GM18870 (cell line): ENCODE measurements around the gene SPACA7.
"Not testable (repeated sequence)": the region's sequence is repeated elsewhere in the genome, so short reads cannot be mapped to it uniquely, and the experiment has no call there.

Experiments used
- ATAC-seq: cut with Tn5 transposase; IDR thresholded peaks from one replicate; pipeline ENCODE4 v1.9.1; 2021; ENCODE audit warnings: moderate library complexity; ENCODE audit not compliant: unreplicated experiment

The SPACA7 gene

GRCh38 chr13:112349681-112350080 lies 26.5 kb upstream of the SPACA7 start:
- ATAC-seq = no peak

- ATAC-seq = no peak
Observed at GRCh38 chr13:112350300-112350699, 25.9 kb upstream of the SPACA7 start.

DNA sequence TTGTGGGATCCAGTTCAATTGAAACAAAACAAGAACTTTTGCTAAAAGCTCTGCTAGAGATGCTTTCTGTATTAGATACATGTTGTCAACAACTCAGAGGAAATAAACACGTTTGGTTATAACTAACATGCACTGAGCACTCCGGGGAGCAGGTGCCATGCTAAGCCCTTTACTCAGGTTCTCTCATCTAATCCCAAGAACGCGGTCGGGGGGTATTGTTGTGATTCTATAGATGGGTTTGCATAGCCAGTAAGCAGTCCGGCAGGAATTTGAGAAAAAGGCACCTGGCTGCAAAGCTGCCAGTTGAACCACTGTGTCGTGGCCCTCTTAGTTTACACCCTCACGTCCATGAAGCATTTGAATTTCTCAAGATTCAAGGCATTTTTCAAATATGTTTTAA lies 24.3 kb upstream of the SPACA7 start:
- ATAC-seq = no peak

GRCh38 chr13:112353856-112354255 lies 22.3 kb upstream of the SPACA7 start:
- no peak for ATAC-seq

- no peak for ATAC-seq
Observed at GRCh38 chr13:112354330-112355273, 21.6 kb upstream of the SPACA7 start.

DNA sequence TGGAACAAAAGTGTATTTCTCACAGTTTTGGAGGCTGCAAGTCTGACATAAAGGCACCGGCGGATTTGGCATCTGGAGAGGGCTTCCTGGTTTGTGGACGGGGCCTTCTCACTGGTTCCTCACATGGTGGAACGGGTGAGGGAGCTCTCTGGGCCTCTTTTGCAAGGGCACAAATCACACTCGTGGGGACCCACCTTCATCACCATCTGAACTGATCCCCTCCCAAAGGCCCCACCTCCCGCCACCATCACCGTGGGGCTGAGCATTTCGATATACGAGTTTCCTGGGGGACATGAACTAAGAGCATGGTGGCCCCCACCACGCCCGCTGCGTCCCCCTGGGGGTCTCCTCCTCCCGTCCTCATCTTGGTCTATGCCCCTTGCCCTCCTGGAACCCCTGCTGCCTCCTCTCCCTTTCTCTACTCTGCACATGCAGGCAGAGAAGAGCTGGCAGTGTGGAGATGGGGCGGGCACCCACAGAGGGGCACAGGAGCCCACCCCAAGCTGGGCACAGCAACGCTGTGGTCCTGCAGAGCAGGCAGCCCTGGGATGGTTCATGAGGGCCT lies 20.8 kb upstream of the SPACA7 start:
- ATAC-seq = no peak

DNA sequence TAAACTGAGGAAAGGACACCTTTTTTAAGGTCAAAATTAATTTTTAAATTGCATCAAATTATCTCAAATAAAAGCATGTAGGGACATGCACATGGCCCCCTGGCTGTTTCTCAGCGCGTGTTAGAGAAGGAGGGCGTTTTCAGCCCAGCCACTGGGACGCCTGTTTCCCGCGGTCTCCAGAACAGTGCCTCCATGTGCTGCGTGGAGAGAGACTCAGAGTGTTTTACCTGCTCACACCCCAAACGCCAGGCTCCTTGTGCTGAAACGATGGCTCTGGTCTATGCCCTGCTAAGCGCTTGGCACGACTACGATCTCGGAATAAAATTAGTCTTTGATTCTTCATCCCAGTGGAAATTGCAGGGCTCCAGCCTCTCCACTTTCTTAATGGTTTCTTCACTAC lies 20.0 kb upstream of the SPACA7 start:
- no peak for ATAC-seq

- no peak for ATAC-seq
Observed at GRCh38 chr13:112358156-112358555, 18.0 kb upstream of the SPACA7 start.

DNA sequence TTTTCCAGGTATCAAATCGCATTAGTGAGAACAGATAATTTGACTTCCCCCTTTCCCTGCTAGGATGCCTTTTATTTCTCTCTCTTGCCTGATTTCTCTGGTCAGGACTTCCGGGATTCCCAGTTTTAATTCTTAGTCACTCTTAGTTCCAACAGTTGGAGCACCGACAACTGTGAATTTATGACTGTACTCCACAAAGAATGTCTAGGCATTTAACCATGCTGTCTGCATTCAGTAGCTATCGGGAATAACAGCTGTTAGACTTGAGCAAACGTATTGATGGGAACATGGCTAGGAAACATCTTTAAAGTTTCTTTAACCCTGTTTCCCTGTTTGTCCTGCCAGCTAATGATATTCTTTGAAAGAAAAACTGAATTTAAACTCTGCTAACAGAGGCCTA lies 14.1 kb upstream of the SPACA7 start:
- no peak for ATAC-seq

DNA sequence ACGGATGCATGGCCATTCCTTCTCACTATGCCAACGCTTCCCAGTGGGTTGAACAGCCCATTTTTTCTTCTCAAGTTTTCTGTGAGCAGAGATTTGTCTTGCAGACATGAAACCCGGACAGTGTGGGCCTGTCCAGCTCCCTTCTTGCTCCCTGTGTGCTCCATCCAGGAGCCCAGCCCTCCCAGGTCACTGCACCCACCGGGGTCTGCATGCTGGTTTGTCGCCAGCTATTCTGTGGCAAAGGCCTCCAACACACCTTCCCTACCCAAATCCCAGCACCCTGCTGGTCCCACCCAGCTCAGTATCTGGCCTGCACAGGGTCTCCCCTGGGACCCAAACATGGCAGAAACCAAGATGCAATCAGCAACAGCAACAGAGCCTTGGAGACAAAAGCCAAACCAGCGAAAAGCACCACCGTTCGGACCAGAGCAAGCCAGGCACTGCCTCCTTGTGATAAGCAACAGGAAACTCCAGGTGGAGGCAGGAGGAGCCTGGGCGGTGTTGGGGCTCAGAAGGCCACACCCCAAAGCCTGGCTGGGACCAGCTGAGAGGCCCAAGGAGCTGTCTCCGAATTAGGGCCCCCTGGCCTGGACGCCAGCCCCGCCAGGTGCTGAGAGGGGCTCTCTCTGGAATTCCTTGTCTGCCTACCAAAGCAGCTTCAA lies 12.2 kb upstream of the SPACA7 start:
- ATAC-seq = no peak

DNA sequence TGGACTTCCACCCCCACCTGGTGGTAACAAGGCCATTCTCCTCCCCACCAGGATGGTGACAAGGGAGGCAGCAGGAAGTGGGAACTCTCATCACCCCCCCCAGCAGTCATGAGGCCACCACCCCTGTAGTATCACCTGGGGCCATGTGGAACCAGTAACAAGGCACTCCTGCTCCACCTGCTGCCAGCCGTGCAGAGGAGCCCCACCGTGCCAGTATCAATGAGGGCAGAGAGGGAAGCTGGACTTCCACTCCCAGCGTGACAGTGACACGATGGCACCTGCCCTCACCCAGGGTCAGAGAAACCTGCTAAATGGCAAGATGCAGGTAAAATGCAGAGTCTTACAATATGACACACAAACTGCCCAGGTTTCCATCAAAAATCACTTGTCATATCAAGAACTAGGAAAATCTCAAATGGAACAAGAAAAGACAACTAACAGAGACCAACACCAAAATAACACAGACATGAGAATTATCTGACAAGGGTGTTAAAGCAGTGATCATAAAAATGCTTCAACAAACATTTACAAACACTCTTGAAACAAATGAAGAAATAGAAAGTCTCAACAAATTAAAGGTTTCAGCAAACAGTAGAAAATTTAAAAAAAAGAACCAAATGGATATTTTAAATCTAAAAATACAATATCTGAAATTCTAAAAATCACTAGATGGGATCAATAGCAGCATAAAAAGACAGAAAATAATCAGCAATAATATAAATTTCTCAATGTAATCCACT lies 9.1 kb upstream of the SPACA7 start:
- ATAC-seq = no peak

GRCh38 chr13:112368883-112369282 lies 7.3 kb upstream of the SPACA7 start:
- ATAC-seq = no peak

DNA sequence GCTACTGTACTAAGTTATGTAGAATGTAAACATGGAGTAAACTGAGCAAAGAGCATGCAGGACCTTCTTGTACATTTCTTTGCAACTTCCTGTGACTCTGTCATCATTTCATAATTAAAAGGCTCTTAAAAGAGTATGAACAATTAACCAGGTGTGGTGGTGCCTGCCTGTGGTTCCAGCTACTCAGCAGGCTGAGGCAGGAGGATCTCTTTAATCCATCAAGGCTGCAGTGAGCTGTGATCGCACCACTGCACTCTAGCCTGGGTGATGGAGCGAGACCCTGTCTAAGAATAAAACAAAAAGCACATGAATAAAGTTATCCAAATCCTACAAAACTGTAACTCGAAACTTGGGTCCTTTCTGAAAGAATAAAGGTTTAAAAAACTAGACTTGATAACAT lies 5.8 kb upstream of the SPACA7 start:
- ATAC-seq = no peak

- ATAC-seq = no peak
Observed at GRCh38 chr13:112374271-112374670, 1.9 kb upstream of the SPACA7 start.

- ATAC-seq = no peak
Observed at GRCh38 chr13:112391746-112392145, 15.6 kb downstream of the SPACA7 start.

GRCh38 chr13:112392719-112393118 lies 16.6 kb downstream of the SPACA7 start:
- ATAC-seq = no peak

DNA sequence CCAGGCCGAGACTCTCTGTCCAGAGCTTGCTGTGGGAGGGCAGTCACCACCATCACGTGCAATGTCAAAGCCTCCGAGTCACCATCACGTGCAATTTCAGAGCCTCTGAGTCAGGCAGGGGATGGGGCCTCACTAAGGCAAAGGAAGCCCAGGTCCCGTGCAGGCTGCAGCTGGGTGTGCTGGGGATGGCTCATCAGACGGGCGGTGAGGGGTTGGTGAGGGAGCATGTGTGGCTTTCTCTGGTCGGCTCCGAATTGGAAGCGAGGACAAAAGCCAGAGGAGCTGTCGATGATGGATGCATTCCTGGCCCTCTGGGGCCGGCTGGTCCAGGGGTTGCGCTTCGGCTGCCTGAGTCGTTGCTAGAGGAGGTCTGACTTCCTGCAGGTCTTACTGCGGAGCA lies 18.9 kb downstream of the SPACA7 start:
- not testable (repeated sequence) for ATAC-seq

GRCh38 chr13:112395941-112396340 lies 19.8 kb downstream of the SPACA7 start:
- not testable (repeated sequence) for ATAC-seq

DNA sequence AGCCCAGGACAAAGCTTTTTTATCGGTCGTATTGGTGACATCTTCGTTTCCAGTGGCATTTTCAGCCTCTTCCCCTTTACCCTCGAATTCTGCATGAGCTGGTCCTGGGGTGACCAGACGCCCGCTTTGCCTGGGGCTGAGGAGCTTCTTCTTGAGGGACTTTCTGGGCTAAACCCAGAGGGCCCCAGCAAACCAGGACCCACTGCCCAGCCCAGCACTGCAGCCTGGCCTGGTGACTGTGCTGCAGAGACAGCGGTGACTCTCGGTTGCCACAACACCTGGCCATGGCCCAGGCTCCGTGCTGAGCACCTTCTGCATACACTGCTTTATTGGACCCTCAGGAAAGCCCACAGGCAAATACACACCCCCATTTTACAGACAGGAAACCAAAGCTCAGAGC lies 21.0 kb downstream of the SPACA7 start:
- no peak for ATAC-seq

DNA sequence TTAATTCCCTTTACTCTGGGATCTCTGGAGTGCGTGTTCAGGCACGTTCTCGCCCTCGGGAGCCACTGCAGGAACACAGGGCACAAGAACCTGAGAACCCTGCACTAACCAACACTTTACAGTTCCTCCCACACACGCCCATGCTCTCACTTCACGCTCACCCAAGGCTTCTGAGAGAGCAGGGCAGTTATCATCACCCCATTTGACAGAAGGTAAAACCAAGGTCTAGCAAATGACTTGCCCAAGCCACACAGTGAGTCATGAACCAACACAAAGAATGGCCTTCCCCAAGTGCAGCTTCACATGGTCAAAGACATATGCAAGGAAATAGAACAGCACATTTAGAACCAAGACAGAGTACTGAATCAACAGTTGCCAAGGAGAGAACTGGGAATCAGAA lies 22.2 kb downstream of the SPACA7 start:
- ATAC-seq = not testable (repeated sequence)

GRCh38 chr13:112409828-112410227 lies 33.7 kb downstream of the SPACA7 start:
- not testable (repeated sequence) for ATAC-seq
